ENCODE data around the gene ST6GAL2.

ST6GAL2 gene

DNA sequence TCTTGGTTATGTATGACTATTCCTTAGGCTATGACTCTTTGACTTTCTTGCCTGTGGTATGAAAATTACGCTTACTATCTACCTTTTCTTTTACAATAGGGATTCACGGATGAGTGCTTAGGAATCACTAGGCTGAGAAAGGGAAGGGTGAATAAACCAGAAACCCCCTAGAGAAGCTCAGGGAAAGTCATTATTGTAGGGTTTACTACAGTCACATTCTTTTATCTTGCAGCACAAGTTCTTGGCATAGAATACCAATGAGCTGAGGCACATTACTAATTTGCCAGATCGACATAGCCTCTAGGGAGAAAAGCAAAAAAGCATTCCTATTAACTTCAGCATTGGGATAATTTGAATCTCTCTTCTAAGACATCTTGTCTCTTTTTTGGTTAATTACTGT, 103.3 kb downstream of the ST6GAL2 start:
- DNase-seq (ENCODE audit: low read depth): no peak
- in situ Hi-C loops (cut with HindIII; ENCODE audit: low sequenced_read_pairs): no loop called here
- no peak overlapping the region for H3K4me3 ChIP-seq (ENCODE audit: low read depth, low read length)
- TF ChIP-seq CTCF (IDR thresholded peaks at IDR 0.05; ENCODE audit: low read depth, low read length, missing control alignments): no peak

- no peak overlapping the region for H3K4me3 ChIP-seq (ENCODE audit: low read depth, low read length)
- no peak for TF ChIP-seq CTCF (IDR thresholded peaks at IDR 0.05; ENCODE audit: low read depth, low read length, missing control alignments)
- no peak for DNase-seq (ENCODE audit: low read depth)
- in situ Hi-C loops (cut with HindIII; ENCODE audit: low sequenced_read_pairs): no loop called here
These were observed 104.8 kb downstream of the ST6GAL2 start for GRCh38 chr2:106781196-106781595.

DNA sequence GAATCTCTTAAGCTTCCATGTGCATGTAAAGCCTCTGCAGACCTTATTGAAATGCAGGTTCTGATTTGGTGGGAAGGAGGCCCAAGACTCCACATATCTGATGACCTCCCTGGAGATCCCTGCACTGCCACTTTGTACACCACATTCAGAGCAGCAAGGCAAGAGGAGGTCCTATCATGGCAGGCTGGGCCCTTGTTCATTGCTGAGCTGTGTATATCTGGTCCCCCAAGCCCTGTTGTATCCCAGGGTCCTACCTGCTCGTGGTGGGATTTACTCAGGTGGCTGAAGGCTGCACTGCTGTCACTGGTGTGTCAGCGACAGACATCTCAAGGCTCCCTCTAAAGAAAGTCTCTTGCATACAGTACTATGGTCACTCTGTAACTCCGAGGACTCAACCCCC, 114.2 kb downstream of the ST6GAL2 start:
- no peak overlapping the region for H3K4me3 ChIP-seq (ENCODE audit: low read depth, low read length)
- no peak for TF ChIP-seq CTCF (IDR thresholded peaks at IDR 0.05; ENCODE audit: low read depth, low read length, missing control alignments)
- no peak for DNase-seq (ENCODE audit: low read depth)
- in situ Hi-C loops (cut with HindIII; ENCODE audit: low sequenced_read_pairs): no loop called here

DNA sequence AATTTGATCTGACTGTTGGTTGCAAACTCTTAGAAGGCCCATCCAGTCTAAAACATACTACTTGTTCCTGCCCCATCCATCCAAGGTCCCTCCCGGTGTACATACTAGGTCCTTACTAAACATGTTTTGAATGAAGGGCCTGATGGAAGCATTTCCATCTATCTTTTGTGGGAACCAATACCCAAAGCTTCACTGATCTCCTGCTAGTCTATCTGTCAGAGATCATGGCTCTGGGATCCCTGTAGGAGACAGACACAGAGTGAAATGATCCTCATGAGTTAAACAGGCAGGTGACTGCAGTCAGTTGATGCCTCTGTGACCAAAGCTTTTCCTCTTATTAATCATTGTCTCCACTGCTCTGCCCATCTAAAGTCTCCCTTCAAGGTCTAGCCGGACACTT, 115.0 kb downstream of the ST6GAL2 start:
- in situ Hi-C loops (cut with HindIII; ENCODE audit: low sequenced_read_pairs): no loop called here
- no peak for DNase-seq (ENCODE audit: low read depth)
- TF ChIP-seq CTCF (IDR thresholded peaks at IDR 0.05; ENCODE audit: low read depth, low read length, missing control alignments): no peak
- H3K4me3 ChIP-seq (ENCODE audit: low read depth, low read length): no peak overlapping the region

DNA sequence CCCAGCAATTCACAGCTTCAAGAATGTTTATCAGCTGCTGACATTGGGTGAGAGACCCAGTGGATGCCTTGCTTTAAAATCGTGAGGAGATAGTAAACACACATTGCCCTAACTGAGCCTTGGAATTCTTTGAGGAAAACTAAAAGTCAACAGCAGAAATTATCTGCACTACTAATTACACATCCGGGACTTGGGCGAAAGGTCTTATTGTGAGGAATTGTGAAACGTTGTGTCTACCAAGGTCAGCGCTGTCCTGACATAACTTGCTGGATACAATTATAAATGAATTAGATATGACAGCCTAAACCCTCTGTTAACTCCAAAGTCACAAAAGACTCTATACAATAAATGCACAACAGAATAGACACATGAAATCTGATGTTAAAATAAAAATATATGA, 121.4 kb downstream of the ST6GAL2 start:
- H3K4me3 ChIP-seq (ENCODE audit: low read depth, low read length): no peak overlapping the region
- no peak for DNase-seq (ENCODE audit: low read depth)
- in situ Hi-C loops (cut with HindIII; ENCODE audit: low sequenced_read_pairs): no loop called here
- no peak for TF ChIP-seq CTCF (IDR thresholded peaks at IDR 0.05; ENCODE audit: low read depth, low read length, missing control alignments)

DNA sequence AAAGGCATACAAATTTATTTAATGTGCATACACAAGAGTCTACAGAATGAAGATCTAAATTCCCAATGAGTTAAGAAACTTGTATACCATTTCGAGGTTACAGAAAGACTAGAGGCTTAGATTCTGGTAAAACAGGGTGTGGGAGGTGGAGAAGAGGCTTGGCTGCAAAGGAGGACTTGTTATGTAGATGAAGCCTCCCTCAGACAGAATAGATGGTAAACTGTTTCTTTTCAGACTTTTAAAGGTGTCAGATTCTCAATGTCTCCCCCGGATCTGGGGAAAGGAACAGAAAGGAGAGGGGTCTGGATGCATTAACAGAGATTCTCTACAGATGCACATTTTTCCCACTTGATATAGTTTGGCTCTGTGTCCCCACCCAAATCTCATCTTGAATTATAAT, 126.0 kb downstream of the ST6GAL2 start:
- H3K4me3 ChIP-seq (ENCODE audit: low read depth, low read length): no peak overlapping the region
- in situ Hi-C loops (cut with HindIII; ENCODE audit: low sequenced_read_pairs): no loop called here
- no peak for DNase-seq (ENCODE audit: low read depth)
- no peak for TF ChIP-seq CTCF (IDR thresholded peaks at IDR 0.05; ENCODE audit: low read depth, low read length, missing control alignments)

DNA sequence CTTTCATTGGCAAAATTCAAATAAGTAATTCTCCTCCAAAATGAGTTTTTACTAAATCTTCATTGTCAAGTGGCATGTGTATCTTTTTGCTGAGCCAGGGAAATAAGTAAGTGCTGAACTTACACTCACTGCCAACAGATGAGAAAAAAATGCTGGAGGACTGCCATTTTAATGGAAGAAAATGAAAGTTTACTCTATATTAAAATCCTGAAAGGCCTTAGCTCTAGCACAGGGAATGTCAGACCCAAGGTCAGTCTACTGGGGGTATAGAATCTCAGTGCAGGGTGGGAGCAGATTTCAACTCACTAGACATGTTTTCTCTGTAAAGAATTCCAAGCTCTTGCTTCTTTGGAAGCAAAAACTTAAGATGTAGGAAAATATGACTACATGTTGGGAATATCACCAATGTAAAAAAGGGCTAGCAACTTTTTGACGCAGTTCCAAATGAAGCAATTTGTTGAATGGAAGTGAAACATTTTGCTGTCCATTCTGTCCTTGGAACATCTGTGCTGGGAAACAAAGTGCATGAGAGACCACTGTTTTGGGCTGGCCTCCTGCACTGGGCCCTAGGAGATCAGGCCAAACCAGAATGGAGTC, 127.0 kb downstream of the ST6GAL2 start:
- H3K4me3 ChIP-seq (ENCODE audit: low read depth, low read length): no peak overlapping the region
- in situ Hi-C loops (cut with HindIII; ENCODE audit: low sequenced_read_pairs): no loop called here
- TF ChIP-seq CTCF (IDR thresholded peaks at IDR 0.05; ENCODE audit: low read depth, low read length, missing control alignments): no peak

More for the DNA sequence above, 127.0 kb downstream of the ST6GAL2 start:
- DNase-seq (ENCODE audit: low read depth): no peak

Data from astrocyte of the cerebellum (primary cell).